Uterus (tissue), 2 donors: ENCODE measurements around the gene IYD.

ENCODE experiments used
- CTCF ChIP-seq, 4 experiments: fragments of 200-600 bp in 2 of 4; fragments of 450-650 bp in 2 of 4; sonication (generic) in 2 of 4; IDR thresholded peaks; one replicate each; pipeline ENCODE4 v1.5.1; 2016 to 2019; ENCODE audit warnings: antibody characterized with exemption in 4 of 4, mild to moderate bottlenecking in 2 of 4, moderate library complexity in 1 of 4
- POLR2A ChIP-seq, 2 donors: fragments of 450-650 bp; IDR thresholded peaks; one replicate each; pipeline ENCODE4 v1.6.1; 2016; ENCODE audit warnings: antibody characterized with exemption in 2 of 2, mild to moderate bottlenecking in 1 of 2, moderate library complexity in 1 of 2

DNA sequence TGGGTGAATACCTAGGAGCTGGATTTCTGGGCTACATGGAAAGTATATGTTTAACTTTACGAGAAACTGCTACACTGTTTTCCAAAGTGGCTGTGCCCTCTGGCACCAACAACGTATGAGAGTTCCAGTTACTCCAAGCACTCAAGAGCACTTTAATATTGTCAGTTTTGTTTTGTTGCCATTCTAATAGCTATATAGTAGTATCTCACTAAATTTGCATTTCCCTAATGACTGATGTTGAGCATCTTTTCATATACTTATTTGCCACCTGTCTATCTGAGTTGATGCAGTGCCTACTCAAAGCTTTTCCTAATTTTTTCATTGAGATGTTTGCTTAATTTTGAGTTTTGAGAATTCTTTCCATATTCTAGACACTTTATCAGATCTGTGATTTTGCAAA lies 76.7 kb downstream of the IYD start:
- TF ChIP-seq POLR2A (IDR thresholded peaks at IDR 0.05) (no peak), CTCF (IDR thresholded peaks at IDR 0.05) (no peak)
